H1 (cell line): ENCODE data around the gene PIK3R1. TPM values are rescaled to one million over a fixed set of nuclear protein-coding genes. Genes with fewer than 3 reads are reported as not detected.

ENCODE experiments used
- CTCF ChIA-PET: fragments of 300-600 bp; sonication (Branson Sonifier 250); formaldehyde crosslinking; loops from one replicate; lab custom pipeline; 2021; ENCODE audit not compliant: partially characterized antibody; lab: Charles Lee
- POLR2A ChIA-PET: fragments of 300-600 bp; sonication (Branson Sonifier 250); formaldehyde crosslinking; loops from one replicate; lab custom pipeline; 2021; ENCODE audit warnings: inconsistent platforms; ENCODE audit not compliant: partially characterized antibody; lab: Charles Lee
- DNase-seq, 2 experiments: peaks; one replicate each; pipeline versions ENCODE4 v3.0.0 to v3.0.0-alpha.2; 2010 to 2022; ENCODE audit warnings: low spot score in 2 of 2, low read depth in 1 of 2, mixed read lengths in 1 of 2
- FAIRE-seq: peaks from 2 replicates; lab custom pipeline; 2011; peaks lifted over from hg19 to GRCh38; lab: Jason Lieb, UNC
- H2AFZ ChIP-seq: 2 replicates; pipeline ENCODE4 v1.8.1; 2012; ENCODE audit warnings: low read length, inconsistent platforms
- H2AK5ac ChIP-seq: 2 replicates; pipeline ENCODE4 v1.6.1; 2013; ENCODE audit warnings: low read depth, low read length
- H2BK120ac ChIP-seq: replicated peaks from 2 replicates; pipeline ENCODE3; 2013; ENCODE audit warnings: low read depth, low read length, inconsistent platforms
- H2BK12ac ChIP-seq: 2 replicates; pipeline ENCODE4 v1.6.1; 2013; ENCODE audit warnings: low read depth, low read length
- H2BK15ac ChIP-seq: 2 replicates; pipeline ENCODE4 v1.6.1; 2013; ENCODE audit warnings: low read length
- H2BK20ac ChIP-seq: 2 replicates; pipeline ENCODE4 v1.6.1; 2013; ENCODE audit warnings: low read length
- H2BK5ac ChIP-seq: 2 replicates; pipeline ENCODE4 v1.6.1; 2013; ENCODE audit warnings: low read depth, low read length
- H3K14ac ChIP-seq: 2 replicates; pipeline ENCODE4 v1.6.1; 2013; ENCODE audit warnings: inconsistent platforms; ENCODE audit not compliant: insufficient read length
- H3K18ac ChIP-seq: 2 replicates; pipeline ENCODE4 v1.6.1; 2013; ENCODE audit warnings: low read length; ENCODE audit errors: extremely low read depth
- H3K23ac ChIP-seq: 2 replicates; pipeline ENCODE4 v1.6.1; 2013; ENCODE audit warnings: inconsistent platforms; ENCODE audit not compliant: insufficient read length
- H3K23me2 ChIP-seq: 2 replicates; pipeline ENCODE4 v1.6.1; 2013; ENCODE audit warnings: low read depth, low read length
- H3K27ac ChIP-seq: 2 replicates; pipeline ENCODE4 v1.6.1; 2011; ENCODE audit warnings: low read depth, low read length, inconsistent platforms
- H3K27me3 ChIP-seq, 4 experiments: replicated peaks in 1 of 4; 1 replicate in 1 of 4; 2 replicates in 3 of 4; pipeline versions ENCODE4 v1.6.1 to v1.8.1; 2011 to 2013; ENCODE audit warnings: low read length in 3 of 4, mild to moderate bottlenecking in 3 of 4, inconsistent platforms in 2 of 4, mixed read lengths in 2 of 4, moderate library complexity in 1 of 4; ENCODE audit not compliant: control insufficient read depth in 3 of 4, insufficient read depth in 3 of 4; ENCODE audit errors: extremely low read depth in 1 of 4
- H3K36me3 ChIP-seq, 4 experiments: 2 replicates each; pipeline versions ENCODE4 v1.6.1 to v1.8.1; 2011 to 2013; ENCODE audit warnings: mild to moderate bottlenecking in 4 of 4, low read length in 3 of 4, moderate library complexity in 2 of 4, control low read depth in 1 of 4, inconsistent platforms in 1 of 4; ENCODE audit not compliant: insufficient read depth in 4 of 4, control insufficient read depth in 2 of 4
- H3K4ac ChIP-seq: replicated peaks from 2 replicates; pipeline ENCODE3; 2013; ENCODE audit warnings: low read length, low read depth, mixed read lengths, inconsistent platforms; ENCODE audit not compliant: insufficient read length
- H3K4me1 ChIP-seq, 4 experiments: replicated peaks in 1 of 4; 1 replicate in 1 of 4; 2 replicates in 3 of 4; pipeline versions ENCODE4 v1.6.1 to v1.8.1; 2011 to 2013; ENCODE audit warnings: low read length in 3 of 4, inconsistent platforms in 2 of 4, mixed read lengths in 1 of 4; ENCODE audit not compliant: insufficient read depth in 4 of 4, control insufficient read depth in 3 of 4
- H3K4me2 ChIP-seq, 2 experiments: 2 replicates each; pipeline versions ENCODE4 v1.6.1 to v1.8.1; 2011 to 2013; ENCODE audit warnings: low read depth in 2 of 2, low read length in 2 of 2, control low read depth in 1 of 2, inconsistent platforms in 1 of 2, mild to moderate bottlenecking in 1 of 2; ENCODE audit not compliant: insufficient read depth in 1 of 2
- H3K4me3 ChIP-seq, 4 experiments: fragments of 200-600, 300-600 bp in 1 of 4; sonication (generic), shearing (Covaris generic), sonication (Bioruptor Twin) in 1 of 4; 2 replicates each; pipeline versions ENCODE4 v1.5.1 to v1.8.1; 2011 to 2016; ENCODE audit warnings: low read length in 4 of 4, low read depth in 3 of 4, control low read depth in 2 of 4, inconsistent platforms in 2 of 4, mild to moderate bottlenecking in 2 of 4, mixed read lengths in 1 of 4, moderate library complexity in 1 of 4; ENCODE audit not compliant: insufficient read depth in 2 of 4; ENCODE audit errors: extremely low read depth in 1 of 4
- H3K56ac ChIP-seq: replicated peaks from 2 replicates; pipeline ENCODE3; 2013; ENCODE audit warnings: low read depth, mild to moderate bottlenecking, mixed read lengths, low read length, inconsistent platforms; ENCODE audit not compliant: insufficient read length
- H3K79me1 ChIP-seq: 2 replicates; pipeline ENCODE4 v1.6.1; 2013; ENCODE audit warnings: low read depth, low read length, control low read depth
- H3K79me2 ChIP-seq, 2 experiments: 2 replicates each; pipeline versions ENCODE4 v1.6.1 to v1.8.1; 2012 to 2013; ENCODE audit warnings: low read length in 2 of 2, mild to moderate bottlenecking in 2 of 2, inconsistent platforms in 1 of 2; ENCODE audit not compliant: insufficient read depth in 2 of 2, control insufficient read depth in 1 of 2
- H3K9ac ChIP-seq, 4 experiments: replicated peaks in 1 of 4; 1 replicate in 1 of 4; 2 replicates in 3 of 4; pipeline versions ENCODE4 v1.6.1 to v1.8.1; 2011 to 2013; ENCODE audit warnings: low read depth in 3 of 4, low read length in 3 of 4, control low read depth in 2 of 4, mild to moderate bottlenecking in 2 of 4, moderate library complexity in 2 of 4, inconsistent platforms in 1 of 4; ENCODE audit errors: extremely low read depth in 1 of 4
- H3K9me3 ChIP-seq, 2 experiments: 2 replicates each; pipeline versions ENCODE4 v1.6.1 to v1.8.1; 2012 to 2013; ENCODE audit warnings: mild to moderate bottlenecking in 2 of 2, moderate library complexity in 2 of 2, control low read depth in 1 of 2, inconsistent platforms in 1 of 2, low read depth in 1 of 2, low read length in 1 of 2, mixed read lengths in 1 of 2; ENCODE audit not compliant: insufficient read depth in 2 of 2
- H4K20me1 ChIP-seq, 2 experiments: replicated peaks in 1 of 2; 2 replicates each; pipeline versions ENCODE3 to v1.8.1; 2011 to 2013; ENCODE audit warnings: inconsistent platforms in 2 of 2, low read length in 2 of 2, mild to moderate bottlenecking in 1 of 2; ENCODE audit not compliant: insufficient read depth in 2 of 2, control insufficient read depth in 1 of 2
- H4K5ac ChIP-seq: 2 replicates; pipeline ENCODE4 v1.6.1; 2013; ENCODE audit warnings: low read length, low read depth, mixed read lengths, inconsistent platforms; ENCODE audit not compliant: insufficient read length
- H4K8ac ChIP-seq: 2 replicates; pipeline ENCODE4 v1.8.0; 2013; ENCODE audit warnings: mild to moderate bottlenecking, moderate library complexity, low read length, inconsistent platforms; ENCODE audit not compliant: insufficient read depth; ENCODE audit errors: extremely low read depth
- H4K91ac ChIP-seq: replicated peaks from 2 replicates; pipeline ENCODE3; 2013; ENCODE audit warnings: low read length, mixed read lengths, inconsistent platforms; ENCODE audit not compliant: insufficient read length
- CBX8 ChIP-seq: fragments of 300-800, 300-1000 bp; sonication (generic); IDR thresholded peaks from 2 replicates; pipeline ENCODE4 v1.7.1; 2016; ENCODE audit warnings: low read depth, low read length, borderline replicate concordance
- CEBPB ChIP-seq: IDR thresholded peaks from 2 replicates; pipeline ENCODE4 v1.6.1; 2012; ENCODE audit warnings: low read depth, low read length
- CHD2 ChIP-seq: IDR thresholded peaks from 2 replicates; pipeline ENCODE4 v1.6.1; 2012; ENCODE audit warnings: low read length, improper control_type of control experiment
- CTCF ChIP-seq, 3 experiments: IDR thresholded peaks; 1 replicate in 2 of 3; 2 replicates in 1 of 3; pipeline versions ENCODE4 v1.5.1 to v1.6.1; 2011; ENCODE audit warnings: low read length in 3 of 3, mild to moderate bottlenecking in 3 of 3, inconsistent platforms in 2 of 3, low read depth in 1 of 3, moderate library complexity in 1 of 3; ENCODE audit not compliant: insufficient read depth in 1 of 3; ENCODE audit errors: control extremely low read depth in 1 of 3
- EP300 ChIP-seq, 2 experiments: IDR thresholded peaks; 1 replicate in 1 of 2; 2 replicates in 1 of 2; pipeline ENCODE4 v1.6.1; 2011 to 2012; ENCODE audit warnings: low read depth in 2 of 2, low read length in 2 of 2, mild to moderate bottlenecking in 2 of 2, borderline replicate concordance in 1 of 2, inconsistent platforms in 1 of 2, moderate library complexity in 1 of 2
- KDM5A ChIP-seq: fragments of 200-600 bp; IDR thresholded peaks from 2 replicates; pipeline ENCODE4 v1.7.1; 2012; ENCODE audit warnings: mild to moderate bottlenecking, low read length, inconsistent platforms, mixed read lengths
- POLR2A ChIP-seq, 2 experiments: IDR thresholded peaks; 1 replicate in 1 of 2; 2 replicates in 1 of 2; pipeline ENCODE4 v1.6.1; 2011; ENCODE audit warnings: low read depth in 2 of 2, low read length in 2 of 2, mild to moderate bottlenecking in 2 of 2; ENCODE audit errors: control extremely low read depth in 1 of 2
- RBBP5 ChIP-seq: IDR thresholded peaks from 2 replicates; pipeline ENCODE4 v1.7.1; 2012; ENCODE audit warnings: low read depth, mild to moderate bottlenecking, inconsistent platforms, low read length, moderate library complexity, borderline replicate concordance
- SIX5 ChIP-seq: IDR thresholded peaks from 2 replicates; pipeline ENCODE4 v1.6.1; 2011; ENCODE audit warnings: mild to moderate bottlenecking, low read depth, low read length
- TAF1 ChIP-seq: IDR thresholded peaks from 2 replicates; pipeline ENCODE4 v1.6.1; 2011; ENCODE audit warnings: mild to moderate bottlenecking, low read depth, low read length
- USF2 ChIP-seq: IDR thresholded peaks from 2 replicates; pipeline ENCODE4 v1.6.1; 2011; ENCODE audit warnings: low read length, improper control_type of control experiment
- WGBS, 2 experiments: shearing (Covaris generic) in 1 of 2; methylation state at CpG; one replicate each; pipeline versions ENCODE4 v1.1.6 to v1.1.7; 2013 to 2015; ENCODE audit warnings: low lambda C conversion rate in 2 of 2, mixed read lengths in 2 of 2, inconsistent platforms in 1 of 2, low coverage in 1 of 2, missing lambda C conversion rate in 1 of 2; ENCODE audit not compliant: insufficient replicate concordance in 2 of 2, insufficient coverage in 1 of 2, insufficient read length in 1 of 2; ENCODE audit errors: extremely low coverage in 1 of 2, missing lambda C conversion rate in 1 of 2; 5-methylcytosine and 5-hydroxymethylcytosine counted together
- polyA plus RNA-seq, 7 experiments: library from polyadenylated mRNA; depleted of rRNA in 3 of 7; stranded (reverse) in 5 of 7; unstranded in 2 of 7; fragments of >200 nt in 5 of 7; fragments of 200-250 nt in 2 of 7; gene quantifications; 1 replicate in 5 of 7; 2 replicates in 1 of 7; 4 replicates in 1 of 7; pipeline versions ENCODE4 v1.2.1 to v1.2.3, GENCODE V29; 2011 to 2013; ENCODE audit warnings: missing spikeins in 2 of 7, mixed read lengths in 2 of 7
- total RNA-seq: library from RNA; stranded (reverse); fragmentation: NEBNext Ultra II Directional; extraction: Animal tissue kit (Norgen Biotek cat#: 25700); gene quantifications from 2 replicates; pipeline ENCODE4 v1.2.1, GENCODE V29; 2021

PIK3R1 gene
- total and polyA plus RNA-seq, 2 of the 8 experiments (the other 6 are each of a cell fraction or from before 2014, with no cell fraction given) = 2.3 to 13.7 TPM

GRCh38 chr5:68279984-68280383 lies 64.4 kb downstream of the PIK3R1 start:
- no peaks in the 10 kb centered on the region for H3K79me1 ChIP-seq
- H3K23ac ChIP-seq = no peak overlapping the region
- H3K14ac ChIP-seq = no peak overlapping the region
- H3K18ac ChIP-seq = no peak overlapping the region
- no peaks in the 10 kb centered on the region for H3K9me3 ChIP-seq
- no peaks in the 10 kb centered on the region for H3K4me1 ChIP-seq
- H2BK20ac ChIP-seq = no peak overlapping the region
- no peak overlapping the region for H3K4ac ChIP-seq
- no peak overlapping the region for H3K4me2 ChIP-seq
- WGBS, 2 experiments = 92% methylated on average over 4 of the region's 4 CpGs; no CpG with 5 or more reads in 1 of the 2 experiments
- H2AK5ac ChIP-seq = no peak overlapping the region
- H3K36me3 ChIP-seq = peaks cover 0 to 7% (median 3%) of the 10 kb centered on the region in 4 experiments; a peak in 2 of 8 replicates
- no peak overlapping the region for H3K9ac ChIP-seq
- FAIRE-seq (no peak), DNase-seq (no peak)
- H2BK15ac ChIP-seq = no peak overlapping the region
- no peak overlapping the region for H4K5ac ChIP-seq
- H3K4me3 ChIP-seq = no peak overlapping the region
- H2BK5ac ChIP-seq = no peak overlapping the region
- ChIA-PET POLR2A (no interaction called here), CTCF (interaction anchor here (0.5 to 0.7 kb wide), 2 partner anchors 114 to 710 kb away, joined by 3 to 5 read pairs; no protein-coding TSS in a partner anchor)
- no peak overlapping the region for H3K56ac ChIP-seq
- no peaks in the 10 kb centered on the region for H3K79me2 ChIP-seq
- no peaks in the 10 kb centered on the region for H3K27me3 ChIP-seq
- H2BK120ac ChIP-seq = no peak overlapping the region
- H2AFZ ChIP-seq = no peak overlapping the region
- no peaks in the 10 kb centered on the region for H4K20me1 ChIP-seq
- H3K23me2 ChIP-seq = no peaks in the 10 kb centered on the region
- no peak overlapping the region for H3K27ac ChIP-seq
- no peak overlapping the region for H4K8ac ChIP-seq
- H4K91ac ChIP-seq = no peak overlapping the region
- no peak overlapping the region for H2BK12ac ChIP-seq
- no peak for TF ChIP-seq SIX5
- TF ChIP-seq CTCF (IDR thresholded peaks at IDR 0.05; ENCODE audit: control extremely low read depth in 1 of 3, insufficient read depth in 1 of 3, low read depth in 1 of 3, low read length in 3 of 3) = no peak
- no peak for TF ChIP-seq POLR2A (IDR thresholded peaks at IDR 0.05; ENCODE audit: control extremely low read depth in 1 of 2, low read depth in 2 of 2, low read length in 2 of 2)
- TF ChIP-seq KDM5A = no peak
- TF ChIP-seq CEBPB = no peak
- no peak for TF ChIP-seq TAF1
- TF ChIP-seq CHD2 = no peak
- no peak for TF ChIP-seq USF2
- no peak for TF ChIP-seq CBX8
- TF ChIP-seq RBBP5 = no peak
- no peak for TF ChIP-seq EP300 (IDR thresholded peaks at IDR 0.05; ENCODE audit: borderline replicate concordance in 1 of 2, low read depth in 2 of 2, low read length in 2 of 2)
